OCI-LY3 (cell line): Measurements from ENCODE around the gene MTMR6.

Experiments
- CTCF ChIP-seq: fragments of 200-600, 300-600 bp; sonication (generic); IDR thresholded peaks from 2 replicates; pipeline ENCODE4 v1.5.1; 2014; ENCODE audit warnings: antibody characterized with exemption, low read length, low read depth
- EZH2phosphoT487 ChIP-seq: fragments of 200-600 bp; shearing (Covaris generic); IDR thresholded peaks from 2 replicates; pipeline ENCODE4 v1.6.1; 2018; ENCODE audit warnings: antibody characterized with exemption, mixed run types, low read depth

GRCh38 chr13:25203127-25203740 lies 84.1 kb downstream of the MTMR6 start:
- no peak for TF ChIP-seq EZH2phosphoT487
- no peak for TF ChIP-seq CTCF
